ENCODE results near the gene PRSS33.

Gene PRSS33

GRCh38 chr16:2739625-2740430 lies 47.5 kb downstream of the PRSS33 start:
- DNase-seq: no peak

- DNase-seq: no peak
These were observed 48.7 kb downstream of the PRSS33 start for GRCh38 chr16:2738615-2739014.

- no peak for DNase-seq
These were observed 49.4 kb downstream of the PRSS33 start for GRCh38 chr16:2737895-2738418.

GRCh38 chr16:2737238-2737605 lies 50.1 kb downstream of the PRSS33 start:
- no peak for DNase-seq

DNA sequence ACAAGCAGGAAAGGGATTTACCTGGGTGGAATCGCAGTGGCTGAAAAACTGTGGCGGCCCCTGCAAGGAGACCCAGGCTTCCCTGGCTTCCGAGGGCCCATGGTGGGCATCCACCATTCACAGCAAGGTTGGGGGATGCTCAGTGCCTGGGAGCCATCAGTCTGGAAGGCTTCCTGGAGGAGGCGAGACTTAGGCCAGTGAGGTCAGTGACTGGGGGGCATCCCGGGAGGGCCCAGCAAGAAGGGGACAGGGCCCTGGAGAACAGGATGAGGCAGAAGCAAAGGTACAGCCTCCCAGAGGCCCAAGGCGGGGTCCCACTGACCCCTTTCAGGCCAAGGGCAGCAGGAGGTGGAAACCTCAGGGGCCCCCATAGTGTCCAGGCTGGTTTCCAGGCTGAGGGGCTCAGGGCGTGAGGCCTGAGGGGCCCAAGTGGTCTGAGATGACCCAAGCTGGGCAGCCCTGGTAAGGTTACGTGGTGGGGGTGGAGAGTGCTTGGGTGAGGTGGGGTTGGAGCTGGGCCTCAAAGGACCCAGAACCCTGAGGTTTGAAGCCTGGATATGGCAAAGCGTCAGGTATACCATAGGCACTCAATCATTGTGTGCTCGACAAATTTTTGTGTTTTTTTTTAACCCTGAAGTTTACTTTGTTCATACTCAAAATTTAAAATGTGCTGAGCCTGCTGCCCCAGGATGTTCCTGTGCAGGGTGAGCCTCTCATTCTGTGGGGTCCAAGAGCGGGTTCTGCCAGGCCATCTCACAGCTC lies 50.7 kb downstream of the PRSS33 start:
- no peak for DNase-seq

DNA sequence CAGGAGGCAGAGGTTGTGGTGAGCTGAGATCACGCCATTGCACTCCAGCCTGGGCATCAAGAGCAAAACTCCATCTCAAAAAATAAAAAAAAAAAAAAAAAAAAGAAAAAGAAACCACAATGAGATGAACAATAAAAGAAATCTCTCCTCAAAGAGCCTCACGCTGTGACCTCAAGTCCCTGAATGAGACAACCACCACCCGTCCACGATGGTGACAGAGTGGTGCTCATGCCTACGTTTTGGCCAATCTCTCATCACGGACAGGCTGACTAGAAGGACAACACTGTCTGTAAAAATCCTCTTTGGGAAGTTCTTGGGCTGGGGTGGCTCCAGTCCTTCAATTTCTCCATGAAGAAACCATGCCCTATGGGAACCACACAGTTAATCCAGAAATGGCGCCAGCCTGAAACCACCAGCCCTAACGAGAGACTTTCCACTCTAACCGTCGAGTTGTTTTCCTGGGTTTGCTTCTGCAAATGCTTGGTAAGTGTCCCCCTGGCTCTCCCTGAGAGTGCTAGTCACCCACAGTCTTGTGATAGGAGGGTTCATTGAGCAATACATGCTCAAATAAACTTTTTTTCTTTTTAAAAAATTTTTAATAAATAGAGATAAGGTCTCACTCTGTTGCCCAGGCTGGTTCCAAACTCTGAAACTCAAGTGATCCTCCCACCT lies 52.4 kb downstream of the PRSS33 start:
- no peak for DNase-seq

All from activated CD4-positive, alpha-beta T cell treated with anti-CD3 and anti-CD28 coated beads, Interleukin-2, amount 50 U/mL, for 16 hours (primary cell).